ENCODE data around the gene SND1.

The SND1 gene

GRCh38 chr7:128091106-128091505, 439.1 kb downstream of the SND1 start:
- TF ChIP-seq, protein P1, sequence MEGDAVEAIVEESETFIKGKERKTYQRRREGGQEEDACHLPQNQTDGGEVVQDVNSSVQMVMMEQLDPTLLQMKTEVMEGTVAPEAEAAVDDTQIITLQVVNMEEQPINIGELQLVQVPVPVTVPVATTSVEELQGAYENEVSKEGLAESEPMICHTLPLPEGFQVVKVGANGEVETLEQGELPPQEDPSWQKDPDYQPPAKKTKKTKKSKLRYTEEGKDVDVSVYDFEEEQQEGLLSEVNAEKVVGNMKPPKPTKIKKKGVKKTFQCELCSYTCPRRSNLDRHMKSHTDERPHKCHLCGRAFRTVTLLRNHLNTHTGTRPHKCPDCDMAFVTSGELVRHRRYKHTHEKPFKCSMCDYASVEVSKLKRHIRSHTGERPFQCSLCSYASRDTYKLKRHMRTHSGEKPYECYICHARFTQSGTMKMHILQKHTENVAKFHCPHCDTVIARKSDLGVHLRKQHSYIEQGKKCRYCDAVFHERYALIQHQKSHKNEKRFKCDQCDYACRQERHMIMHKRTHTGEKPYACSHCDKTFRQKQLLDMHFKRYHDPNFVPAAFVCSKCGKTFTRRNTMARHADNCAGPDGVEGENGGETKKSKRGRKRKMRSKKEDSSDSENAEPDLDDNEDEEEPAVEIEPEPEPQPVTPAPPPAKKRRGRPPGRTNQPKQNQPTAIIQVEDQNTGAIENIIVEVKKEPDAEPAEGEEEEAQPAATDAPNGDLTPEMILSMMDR (IDR thresholded peaks at IDR 0.05; ENCODE audit: low read depth, low read length, missing control alignments) = no peak
- in situ Hi-C loops (cut with HindIII; ENCODE audit: low sequenced_read_pairs) = no loop called here
- no peak for DNase-seq (ENCODE audit: low read depth)
- H3K4me3 ChIP-seq (ENCODE audit: low read depth, low read length) = no peak overlapping the region

- DNase-seq (ENCODE audit: low read depth) = no peak
- TF ChIP-seq, protein P1 (IDR thresholded peaks at IDR 0.05; ENCODE audit: low read depth, low read length, missing control alignments) = no peak
- in situ Hi-C loops (cut with HindIII; ENCODE audit: low sequenced_read_pairs) = no loop called here
- H3K4me3 ChIP-seq (ENCODE audit: low read depth, low read length) = no peak overlapping the region
These were observed 440.2 kb downstream of the SND1 start for GRCh38 chr7:128092221-128092620.

DNA sequence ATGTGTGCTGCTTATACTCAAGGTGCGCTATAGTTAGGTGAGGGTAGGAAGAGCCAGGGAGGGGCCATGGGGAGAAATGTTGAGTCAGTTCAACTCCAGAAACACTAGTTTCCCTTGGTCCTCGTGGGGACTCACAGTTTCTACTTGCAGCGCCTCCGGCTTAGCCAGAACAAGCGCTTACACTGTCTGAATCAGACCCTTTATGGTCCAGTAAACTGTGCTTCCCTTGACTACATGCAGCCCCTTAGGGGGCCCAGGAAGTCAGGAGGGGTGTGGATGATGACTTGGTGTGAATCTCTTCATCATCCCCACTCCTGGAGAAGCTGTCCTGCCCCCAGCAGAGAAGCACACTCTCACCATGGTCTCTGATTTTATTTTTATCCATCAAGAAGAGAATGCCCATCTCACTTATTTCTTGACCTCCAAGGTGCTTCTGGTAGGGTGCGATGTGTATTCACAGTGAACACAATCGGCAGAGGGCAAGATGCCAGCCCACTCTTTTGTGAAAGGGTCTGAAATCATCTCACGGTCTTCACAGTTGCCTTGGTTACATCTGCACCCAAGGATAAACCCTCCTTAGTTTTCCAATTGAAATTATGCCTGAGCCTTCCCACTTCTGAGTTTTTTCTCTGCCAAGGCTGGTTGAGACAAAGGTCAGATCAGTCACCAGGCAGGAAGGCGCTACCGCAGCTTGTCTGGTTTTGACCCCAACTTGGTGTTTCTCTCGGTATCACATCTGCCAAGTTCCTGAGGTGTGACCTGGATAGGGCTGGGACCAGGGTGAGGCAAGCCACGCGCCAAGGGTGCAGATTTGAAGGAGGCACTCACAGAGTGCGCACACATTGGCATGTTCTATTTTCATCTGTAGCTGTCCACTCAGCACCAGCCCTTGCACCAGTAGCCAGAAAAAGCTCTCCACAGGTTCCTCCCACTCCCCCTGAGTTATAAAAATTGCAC, 441.9 kb downstream of the SND1 start:
- in situ Hi-C loops (cut with HindIII; ENCODE audit: low sequenced_read_pairs) = no loop called here
- TF ChIP-seq, protein P1 (IDR thresholded peaks at IDR 0.05; ENCODE audit: low read depth, low read length, missing control alignments) = no peak
- H3K4me3 ChIP-seq (ENCODE audit: low read depth, low read length) = no peak overlapping the region
- DNase-seq (ENCODE audit: low read depth) = no peak

DNA sequence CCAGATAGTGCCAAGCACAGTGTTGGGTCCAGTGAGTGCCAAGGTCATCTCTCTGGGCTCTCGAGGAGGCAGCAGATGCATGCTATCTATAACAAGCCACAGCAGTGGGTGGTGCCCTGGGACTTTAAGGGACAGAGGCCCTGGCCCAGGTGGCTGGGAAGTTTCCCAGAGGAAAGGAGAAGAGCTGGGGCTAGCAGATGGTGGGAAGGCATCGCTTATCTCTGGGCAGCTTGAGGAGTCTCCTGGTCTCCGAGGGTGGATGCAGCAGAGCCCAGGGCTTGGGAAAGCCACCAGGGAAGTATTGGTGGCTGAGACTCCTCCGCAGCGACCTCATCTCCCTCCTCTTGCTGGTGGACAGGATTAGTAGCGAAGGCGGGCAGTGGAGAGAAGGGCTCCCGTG, 442.7 kb downstream of the SND1 start:
- no peak for DNase-seq (ENCODE audit: low read depth)
- in situ Hi-C loops (cut with HindIII; ENCODE audit: low sequenced_read_pairs) = no loop called here
- H3K4me3 ChIP-seq (ENCODE audit: low read depth, low read length) = no peak overlapping the region
- TF ChIP-seq, protein P1 (IDR thresholded peaks at IDR 0.05; ENCODE audit: low read depth, low read length, missing control alignments) = no peak

DNA sequence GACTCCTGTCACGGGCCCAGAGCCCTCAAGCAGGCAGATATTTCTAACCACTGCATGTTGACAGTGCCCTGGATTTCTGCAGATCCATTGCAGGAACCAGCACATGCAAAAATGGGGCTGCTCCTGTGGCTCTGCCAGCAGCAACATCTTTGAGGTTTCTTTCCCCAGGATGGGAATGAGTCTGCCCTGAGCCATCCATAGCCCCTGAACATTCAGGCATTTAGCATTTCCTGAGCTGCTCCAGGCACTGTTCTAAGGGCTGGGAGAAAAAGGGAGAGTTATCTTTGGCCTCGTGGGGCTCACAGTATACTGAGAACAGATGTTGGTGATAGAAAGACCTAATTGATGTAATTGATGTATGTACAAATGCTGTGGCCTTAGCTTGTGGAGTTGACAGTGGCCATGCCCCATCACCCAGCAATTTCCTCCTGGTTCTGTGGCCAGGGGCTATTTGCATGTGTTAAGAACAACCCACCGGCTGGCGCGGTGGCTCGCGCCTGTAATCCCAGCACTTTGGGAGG, 445.3 kb downstream of the SND1 start:
- no peak for DNase-seq (ENCODE audit: low read depth)
- TF ChIP-seq, protein P1 (IDR thresholded peaks at IDR 0.05; ENCODE audit: low read depth, low read length, missing control alignments) = no peak
- in situ Hi-C loops (cut with HindIII; ENCODE audit: low sequenced_read_pairs) = no loop called here

GRCh38 chr7:128098629-128099028, 446.6 kb downstream of the SND1 start:
- H3K4me3 ChIP-seq (ENCODE audit: low read depth, low read length) = no peak overlapping the region
- no peak for DNase-seq (ENCODE audit: low read depth)
- in situ Hi-C loops (cut with HindIII; ENCODE audit: low sequenced_read_pairs) = no loop called here
- TF ChIP-seq, protein P1 (IDR thresholded peaks at IDR 0.05; ENCODE audit: low read depth, low read length, missing control alignments) = no peak

More for the DNA sequence above, 445.3 kb downstream of the SND1 start:
- H3K4me3 ChIP-seq (ENCODE audit: low read depth, low read length) = no peak overlapping the region

Measured in astrocyte of the cerebellum (primary cell).